ENCODE measurements around the gene RP2.

DNA sequence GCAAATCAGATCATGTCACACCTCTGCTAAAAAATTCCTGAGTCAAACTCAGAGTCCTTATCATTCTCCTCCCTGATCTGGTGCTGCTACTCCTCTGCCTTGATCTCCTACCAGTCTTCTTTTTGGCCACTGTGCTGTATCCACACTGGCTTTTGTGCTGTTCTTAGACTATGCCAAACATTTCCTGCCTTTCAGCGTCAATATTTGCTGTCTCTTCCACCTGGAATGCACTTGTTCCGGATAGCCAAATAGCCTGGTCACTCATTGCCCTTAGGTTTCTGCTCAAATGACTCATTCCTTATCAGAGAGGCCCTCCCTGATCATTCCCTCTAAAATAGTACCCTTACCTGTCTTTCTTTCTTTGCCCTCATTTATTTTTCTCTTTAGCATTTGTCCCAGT is 24.4 kb upstream of the RP2 start:
- TF ChIP-seq, protein P1, sequence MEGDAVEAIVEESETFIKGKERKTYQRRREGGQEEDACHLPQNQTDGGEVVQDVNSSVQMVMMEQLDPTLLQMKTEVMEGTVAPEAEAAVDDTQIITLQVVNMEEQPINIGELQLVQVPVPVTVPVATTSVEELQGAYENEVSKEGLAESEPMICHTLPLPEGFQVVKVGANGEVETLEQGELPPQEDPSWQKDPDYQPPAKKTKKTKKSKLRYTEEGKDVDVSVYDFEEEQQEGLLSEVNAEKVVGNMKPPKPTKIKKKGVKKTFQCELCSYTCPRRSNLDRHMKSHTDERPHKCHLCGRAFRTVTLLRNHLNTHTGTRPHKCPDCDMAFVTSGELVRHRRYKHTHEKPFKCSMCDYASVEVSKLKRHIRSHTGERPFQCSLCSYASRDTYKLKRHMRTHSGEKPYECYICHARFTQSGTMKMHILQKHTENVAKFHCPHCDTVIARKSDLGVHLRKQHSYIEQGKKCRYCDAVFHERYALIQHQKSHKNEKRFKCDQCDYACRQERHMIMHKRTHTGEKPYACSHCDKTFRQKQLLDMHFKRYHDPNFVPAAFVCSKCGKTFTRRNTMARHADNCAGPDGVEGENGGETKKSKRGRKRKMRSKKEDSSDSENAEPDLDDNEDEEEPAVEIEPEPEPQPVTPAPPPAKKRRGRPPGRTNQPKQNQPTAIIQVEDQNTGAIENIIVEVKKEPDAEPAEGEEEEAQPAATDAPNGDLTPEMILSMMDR (conservative IDR thresholded peaks at IDR 0.05 in 1 of 2, IDR thresholded peaks at IDR 0.05 in 1 of 2; ENCODE audit: extremely low read depth in 1 of 2, insufficient read depth in 1 of 2, low read depth in 1 of 2, low read length in 2 of 2): no peak
- TF ChIP-seq EZH2 (IDR thresholded peaks at IDR 0.05; ENCODE audit: borderline replicate concordance, low read length): no peak
